HEK293T (cell line): ENCODE results near the gene ATG2A.

Experiments used
- CTCF ChIA-PET: fragments of 350-600 bp; formaldehyde crosslinking; extraction: SDS; loops from one replicate; lab custom pipeline; 2021; ENCODE audit warnings: antibody characterized with exemption, inconsistent platforms; lab: Yijun Ruan, JAX
- POLR2A ChIA-PET: fragments of 350-600 bp; formaldehyde crosslinking; extraction: SDS; loops from one replicate; lab custom pipeline; 2020; ENCODE audit warnings: antibody characterized with exemption, inconsistent platforms; lab: Yijun Ruan, JAX
- DNase-seq: peaks from one replicate; pipeline ENCODE4 v3.0.0; 2012; ENCODE audit warnings: mixed read lengths; ENCODE audit errors: extremely low spot score
- ARNT ChIP-seq: fragments of 450-650 bp; IDR thresholded peaks from 2 replicates; pipeline ENCODE4 v1.6.1; 2017; ENCODE audit warnings: mild to moderate bottlenecking
- BHLHE40 ChIP-seq: fragments of 450-650 bp; IDR thresholded peaks from 2 replicates; pipeline ENCODE4 v1.6.1; 2016; ENCODE audit warnings: mild to moderate bottlenecking, moderate library complexity, borderline replicate concordance
- CTBP1 ChIP-seq: fragments of 450-650 bp; IDR thresholded peaks from 2 replicates; pipeline ENCODE4 v1.6.1; 2016; ENCODE audit warnings: borderline replicate concordance
- ELF4 ChIP-seq: fragments of 450-650 bp; IDR thresholded peaks from 2 replicates; pipeline ENCODE4 v1.6.1; 2017; ENCODE audit warnings: antibody characterized with exemption
- FOXA1 ChIP-seq: fragments of 450-650 bp; IDR thresholded peaks from 2 replicates; pipeline ENCODE4 v1.6.1; 2016; ENCODE audit warnings: mild to moderate bottlenecking
- FOXK2 ChIP-seq: fragments of 450-650 bp; IDR thresholded peaks from 2 replicates; pipeline ENCODE4 v1.6.1; 2016; ENCODE audit warnings: mild to moderate bottlenecking
- FOXM1 ChIP-seq: fragments of 450-650 bp; IDR thresholded peaks from 2 replicates; pipeline ENCODE4 v1.6.1; 2017; ENCODE audit warnings: mild to moderate bottlenecking, borderline replicate concordance
- HDGF ChIP-seq: fragments of 450-650 bp; IDR thresholded peaks from 2 replicates; pipeline ENCODE4 v1.6.1; 2017; ENCODE audit warnings: antibody characterized with exemption, borderline replicate concordance
- L3MBTL2 ChIP-seq: fragments of 450-650 bp; conservative IDR thresholded peaks from 2 replicates; pipeline ENCODE4 v1.6.1; 2016; ENCODE audit warnings: mild to moderate bottlenecking
- LEF1 ChIP-seq: fragments of 450-650 bp; IDR thresholded peaks from 2 replicates; pipeline ENCODE4 v1.6.1; 2017; ENCODE audit warnings: mild to moderate bottlenecking, borderline replicate concordance
- NFRKB ChIP-seq: fragments of 450-650 bp; IDR thresholded peaks from 2 replicates; pipeline ENCODE4 v1.6.1; 2016; ENCODE audit warnings: mild to moderate bottlenecking, moderate library complexity
- PKNOX1 ChIP-seq: fragments of 450-650 bp; IDR thresholded peaks from 2 replicates; pipeline ENCODE4 v1.6.1; 2016
- SP1 ChIP-seq: fragments of 450-650 bp; IDR thresholded peaks from 2 replicates; pipeline ENCODE4 v1.6.1; 2017
- SUZ12 ChIP-seq: fragments of 450-650 bp; IDR thresholded peaks from 2 replicates; pipeline ENCODE4 v1.6.1; 2016; ENCODE audit warnings: mild to moderate bottlenecking
- TARDBP ChIP-seq: fragments of 450-650 bp; IDR thresholded peaks from 2 replicates; pipeline ENCODE4 v1.6.1; 2016
- ZNF384 ChIP-seq: fragments of 450-650 bp; IDR thresholded peaks from 2 replicates; pipeline ENCODE4 v1.6.1; 2016

ATG2A gene

GRCh38 chr11:64909653-64910343, 7.2 kb downstream of the ATG2A start:
- TF ChIP-seq FOXA1, result no peak
- TF ChIP-seq HDGF, result no peak
- TF ChIP-seq FOXM1, result no peak
- TF ChIP-seq L3MBTL2, result no peak
- TF ChIP-seq LEF1, result no peak
- no peak for TF ChIP-seq ARNT
- TF ChIP-seq FOXK2, result no peak
- no peak for TF ChIP-seq NFRKB
- no peak for TF ChIP-seq PKNOX1
- no peak for TF ChIP-seq CTBP1
- no peak for TF ChIP-seq ZNF384
- no peak for TF ChIP-seq ELF4
- no peak for TF ChIP-seq SUZ12
- TF ChIP-seq BHLHE40, result no peak
- no peak for TF ChIP-seq SP1
- no peak for DNase-seq
- ChIA-PET POLR2A (no interaction called here), CTCF (no interaction called here)

- no peak for DNase-seq
- ChIA-PET POLR2A (no interaction called here), CTCF (no interaction called here)
- no peak for TF ChIP-seq FOXM1
- TF ChIP-seq SUZ12, result no peak
- no peak for TF ChIP-seq CTBP1
- no peak for TF ChIP-seq BHLHE40
Observed at GRCh38 chr11:64908766-64909165, 8.2 kb downstream of the ATG2A start.

- ChIA-PET CTCF (no interaction called here), POLR2A (interaction anchor here (1.3 kb wide), 2 partner anchors 8 to 212 kb away, joined by 3 read pairs; partner anchors contain the start of gene ZNHIT2)
- DNase-seq, result no peak
- no peak for TF ChIP-seq BHLHE40
- no peak for TF ChIP-seq SP1
- no peak for TF ChIP-seq L3MBTL2
- no peak for TF ChIP-seq ARNT
- TF ChIP-seq ZNF384, result no peak
- no peak for TF ChIP-seq FOXM1
- no peak for TF ChIP-seq SUZ12
- TF ChIP-seq ELF4, result no peak
- TF ChIP-seq FOXK2, result no peak
- TF ChIP-seq PKNOX1, result no peak
- TF ChIP-seq LEF1, result no peak
- no peak for TF ChIP-seq NFRKB
- TF ChIP-seq FOXA1, result no peak
- TF ChIP-seq TARDBP, result no peak
- no peak for TF ChIP-seq CTBP1
- TF ChIP-seq HDGF, result no peak
Observed at GRCh38 chr11:64906314-64906635, 10.7 kb downstream of the ATG2A start.

- ChIA-PET POLR2A (interaction anchor here (1.3 kb wide), 2 partner anchors 8 to 212 kb away, joined by 3 read pairs; partner anchors contain the start of gene ZNHIT2), CTCF (no interaction called here)
- DNase-seq, result no peak
- TF ChIP-seq ELF4 (no peak), NFRKB (no peak), LEF1 (no peak), SP1 (no peak), CTBP1 (no peak)
Observed at GRCh38 chr11:64905516-64906313, 11.3 kb downstream of the ATG2A start.

- ChIA-PET POLR2A (no interaction called here), CTCF (no interaction called here)
- DNase-seq, result no peak
- TF ChIP-seq HDGF (no peak), ARNT (no peak), ELF4 (no peak), BHLHE40 (no peak), L3MBTL2 (no peak), FOXM1 (no peak), LEF1 (no peak), TARDBP (no peak), PKNOX1 (no peak), SUZ12 (no peak), ZNF384 (no peak), FOXK2 (no peak), SP1 (no peak), FOXA1 (no peak), CTBP1 (no peak), NFRKB (no peak)
Observed at GRCh38 chr11:64903291-64903833, 13.6 kb downstream of the ATG2A start.
